ENCODE measurements around the gene CDCP2. TPM values are rescaled to one million over a fixed set of nuclear protein-coding genes. Genes with fewer than 3 reads are reported as not detected.
"Not testable (repeated sequence)": the region's sequence is repeated elsewhere in the genome, so short reads cannot be mapped to it uniquely, and the experiment has no call there.

CDCP2 gene
- total and polyA plus RNA-seq, 2 donors = not detected

DNA sequence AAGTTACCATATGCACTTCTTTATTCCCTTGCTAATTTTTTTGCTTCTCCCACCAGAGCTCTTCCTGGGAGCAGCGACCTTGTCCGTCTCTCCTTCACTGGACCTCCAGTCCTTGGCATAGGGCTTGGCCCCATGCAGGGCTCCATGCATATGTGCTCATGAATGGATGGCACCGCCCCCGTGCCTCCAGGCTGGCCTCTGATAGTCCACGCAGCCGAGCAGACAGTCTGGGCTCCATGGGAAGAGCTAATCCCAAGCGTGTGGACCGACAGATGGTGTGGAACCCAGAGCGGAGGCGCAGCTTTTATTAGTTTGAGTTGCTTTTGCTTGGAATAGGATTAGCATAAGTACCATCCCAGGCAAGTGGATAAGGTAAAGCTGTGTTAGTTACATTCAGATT, 41.8 kb downstream of the CDCP2 start:
- Histone ChIP-seq H3K27ac (ENCODE audit: low read depth) (no peak overlapping the region), H3K4me1 (ENCODE audit: insufficient read depth) (no peaks in the 10 kb centered on the region), H3K4me3 (ENCODE audit: low read depth, low read length) (no peak overlapping the region), H3K36me3 (ENCODE audit: insufficient read depth) (no peaks in the 10 kb centered on the region)
- 86% methylated on average over 10 of the region's 10 CpGs for WGBS
- DNase-seq (ENCODE audit: extremely low spot score) = no peak

DNA sequence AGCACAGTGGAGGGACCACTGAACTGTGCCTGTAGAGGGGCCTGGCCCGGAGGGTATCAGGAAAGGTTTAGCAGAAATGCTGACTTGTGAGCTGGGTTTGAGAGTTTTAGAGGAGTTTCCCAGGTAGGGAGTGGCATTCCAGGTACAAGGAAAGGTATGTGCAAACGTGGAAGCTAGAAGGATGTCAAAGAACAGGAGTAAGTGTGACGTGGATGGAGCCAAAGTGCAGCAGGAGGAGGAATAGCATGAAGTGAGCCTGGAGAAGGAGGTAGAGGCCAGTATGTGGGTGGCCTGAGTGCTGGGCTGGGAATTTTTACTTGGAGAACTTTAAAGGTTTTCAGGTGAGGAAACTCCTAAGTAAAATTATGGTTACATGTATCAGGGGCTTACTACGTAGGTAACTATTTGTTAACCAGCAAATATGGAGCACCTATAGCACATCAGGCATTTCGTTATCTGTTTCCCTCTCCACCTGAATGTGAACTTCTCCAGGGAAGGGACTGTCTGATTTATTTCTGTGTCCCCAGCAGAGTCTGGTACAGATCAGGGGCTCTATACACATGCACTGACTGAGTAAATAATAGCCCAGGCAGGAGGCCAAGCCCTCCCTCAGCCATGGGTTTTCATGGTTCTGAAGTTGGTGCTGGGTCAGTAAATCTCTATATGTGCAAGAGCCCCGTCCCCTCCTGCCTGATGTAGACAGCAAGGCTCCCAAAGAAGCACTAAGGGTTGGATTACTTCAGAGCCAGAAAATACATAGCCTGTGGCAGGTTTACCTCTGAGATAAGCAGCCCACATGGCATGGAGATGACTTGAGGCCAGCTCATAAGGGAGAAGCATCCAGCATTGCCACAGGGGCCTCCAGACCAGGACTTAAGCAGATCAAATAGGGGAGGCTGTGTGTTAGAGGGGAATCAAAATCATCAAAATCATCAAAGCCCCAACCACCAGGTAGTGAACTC, 43.4 kb downstream of the CDCP2 start:
- no peaks in the 10 kb centered on the region for H3K4me1 ChIP-seq (ENCODE audit: insufficient read depth)
- no peak overlapping the region for H3K4me3 ChIP-seq (ENCODE audit: low read depth, low read length)
- no peak overlapping the region for H3K27ac ChIP-seq (ENCODE audit: low read depth)
- H3K36me3 ChIP-seq (ENCODE audit: insufficient read depth) = no peaks in the 10 kb centered on the region
- DNase-seq (ENCODE audit: extremely low spot score) = no peak
- 86% methylated on average over 6 of the region's 6 CpGs for WGBS

DNA sequence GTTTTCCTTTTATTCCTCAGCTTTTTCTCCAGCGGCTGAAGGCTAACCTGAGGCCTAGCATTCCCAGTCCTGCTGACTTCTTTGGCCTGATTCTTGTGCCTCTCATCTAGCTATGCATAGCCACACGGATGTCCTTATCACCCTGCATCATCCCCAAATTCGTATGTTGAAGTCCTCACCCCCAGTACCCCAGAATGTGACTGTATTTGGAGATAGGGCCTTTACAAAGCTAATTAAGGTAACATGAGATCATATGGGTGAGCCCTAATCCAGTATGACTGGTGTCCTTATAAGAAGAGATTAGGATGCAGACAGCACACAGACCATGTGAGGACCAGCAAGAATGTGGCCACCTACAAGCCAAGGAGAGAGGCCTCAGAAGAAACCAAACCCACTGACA, 44.6 kb downstream of the CDCP2 start:
- H3K36me3 ChIP-seq (ENCODE audit: insufficient read depth) = no peaks in the 10 kb centered on the region

DNA sequence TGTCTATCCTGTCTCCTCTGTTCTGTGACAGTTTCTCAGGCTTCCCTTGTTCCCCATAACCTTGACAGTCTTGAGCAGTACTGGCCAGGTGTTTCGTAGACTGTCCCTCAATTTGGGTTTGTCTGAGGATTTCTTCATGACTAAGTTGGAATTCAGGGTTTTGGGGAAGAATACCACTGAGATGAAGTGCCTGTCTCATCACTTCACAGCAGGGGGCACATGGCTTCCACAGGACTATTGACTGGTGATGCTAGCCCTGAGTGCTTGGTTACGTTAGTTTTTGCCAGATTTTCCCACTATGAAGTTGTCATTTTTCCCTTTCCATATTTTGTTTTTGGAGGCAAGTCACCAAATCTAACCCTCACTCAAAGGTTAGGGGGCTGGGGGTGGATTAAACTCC, 45.7 kb downstream of the CDCP2 start:
- no peak for DNase-seq (ENCODE audit: extremely low spot score)
- 63% methylated on average over 2 of the region's 2 CpGs for WGBS
- no peak overlapping the region for H3K27ac ChIP-seq (ENCODE audit: low read depth)
- no peak overlapping the region for H3K4me3 ChIP-seq (ENCODE audit: low read depth, low read length)
- no peaks in the 10 kb centered on the region for H3K36me3 ChIP-seq (ENCODE audit: insufficient read depth)
- no peaks in the 10 kb centered on the region for H3K4me1 ChIP-seq (ENCODE audit: insufficient read depth)

More for the DNA sequence above, 44.6 kb downstream of the CDCP2 start:
- no peak overlapping the region for H3K4me3 ChIP-seq (ENCODE audit: low read depth, low read length)
- H3K27ac ChIP-seq (ENCODE audit: low read depth) = no peak overlapping the region
- WGBS = 84% methylated on average over 3 of the region's 3 CpGs
- no peaks in the 10 kb centered on the region for H3K4me1 ChIP-seq (ENCODE audit: insufficient read depth)
- DNase-seq (ENCODE audit: extremely low spot score) = no peak

DNA sequence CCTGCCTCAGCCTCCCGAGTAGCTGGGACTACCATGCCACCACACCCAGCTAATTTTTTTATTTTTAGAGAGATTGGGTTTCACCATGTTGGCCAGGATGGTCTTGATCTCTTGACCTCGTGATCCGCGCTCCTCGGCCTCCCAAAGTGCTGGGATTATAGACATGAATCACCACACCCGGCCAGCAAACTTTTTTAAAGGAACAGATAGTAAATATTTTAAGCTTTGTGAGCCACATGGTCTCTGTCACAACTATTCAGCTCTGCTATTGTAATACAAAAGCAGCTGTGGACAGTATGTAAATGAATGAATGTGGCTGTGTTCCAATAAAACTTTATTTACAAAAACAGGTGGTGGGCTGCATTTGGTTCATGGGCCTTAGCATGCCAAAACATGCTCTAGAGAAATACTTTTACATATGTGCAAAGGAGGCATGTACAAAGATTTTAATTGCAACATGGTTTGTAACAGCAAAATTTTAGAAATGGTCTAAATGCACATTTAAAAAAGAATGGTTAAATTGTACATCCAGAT, 47.0 kb downstream of the CDCP2 start:
- H3K4me3 ChIP-seq (ENCODE audit: low read depth, low read length) = no peak overlapping the region
- 61% methylated on average over 6 of the region's 6 CpGs for WGBS

DNA sequence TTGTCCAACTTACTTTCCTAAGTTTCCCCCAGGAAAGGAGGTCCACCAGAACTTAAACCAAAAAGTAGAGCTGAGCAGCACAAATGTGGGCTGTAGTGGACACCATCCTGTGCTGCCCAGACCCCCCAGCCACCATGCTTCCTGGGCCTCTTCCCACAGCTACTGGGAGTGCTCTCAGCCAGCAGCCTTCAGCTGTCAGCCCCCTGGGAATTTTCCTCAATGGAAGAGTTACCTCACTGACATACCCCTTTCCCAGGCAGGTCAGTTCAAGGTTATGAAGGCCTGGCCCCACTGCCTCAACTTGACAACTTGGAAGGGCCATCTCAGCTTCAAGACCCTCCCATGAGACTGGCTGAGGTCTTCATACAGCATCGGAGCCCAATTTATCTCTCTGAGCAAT, 47.7 kb downstream of the CDCP2 start:
- no peak for DNase-seq (ENCODE audit: extremely low spot score)
- Histone ChIP-seq H3K27ac (ENCODE audit: low read depth) (no peak overlapping the region), H3K36me3 (ENCODE audit: insufficient read depth) (no peaks in the 10 kb centered on the region), H3K4me1 (ENCODE audit: insufficient read depth) (no peaks in the 10 kb centered on the region), H3K4me3 (ENCODE audit: low read depth, low read length) (no peak overlapping the region)
- 66% methylated on average over 1 of the region's 1 CpG for WGBS

More for the DNA sequence above, 47.0 kb downstream of the CDCP2 start:
- Histone ChIP-seq H3K36me3 (ENCODE audit: insufficient read depth) (no peaks in the 10 kb centered on the region), H3K27ac (ENCODE audit: low read depth) (no peak overlapping the region), H3K4me1 (ENCODE audit: insufficient read depth) (no peaks in the 10 kb centered on the region)
- no peak for DNase-seq (ENCODE audit: extremely low spot score)

DNA sequence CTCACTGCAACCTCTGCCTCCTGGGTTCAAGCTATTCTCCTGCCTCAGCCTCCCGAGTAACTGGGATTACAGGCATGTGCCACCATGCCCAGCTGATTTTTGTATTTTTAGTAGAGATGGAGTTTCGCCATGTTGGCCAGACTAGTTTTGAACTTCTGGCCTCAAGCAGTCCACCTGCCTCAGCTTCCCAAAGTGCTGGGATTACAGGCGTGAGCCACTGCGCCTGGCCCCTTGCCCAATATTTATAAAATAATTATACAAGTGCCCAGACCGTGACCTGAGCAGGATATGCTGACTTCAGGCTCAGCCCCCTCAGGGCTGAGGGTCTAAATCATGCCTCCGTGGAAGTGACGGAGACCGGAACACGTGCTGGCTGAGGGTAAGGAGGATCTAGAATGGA, 48.2 kb downstream of the CDCP2 start:
- not testable (repeated sequence) for H3K36me3 ChIP-seq (ENCODE audit: insufficient read depth); DNase-seq (ENCODE audit: extremely low spot score); H3K4me3 ChIP-seq (ENCODE audit: low read depth, low read length); H3K4me1 ChIP-seq (ENCODE audit: insufficient read depth); H3K27ac ChIP-seq (ENCODE audit: low read depth)
- 93% methylated on average over 9 of the region's 9 CpGs for WGBS

DNA sequence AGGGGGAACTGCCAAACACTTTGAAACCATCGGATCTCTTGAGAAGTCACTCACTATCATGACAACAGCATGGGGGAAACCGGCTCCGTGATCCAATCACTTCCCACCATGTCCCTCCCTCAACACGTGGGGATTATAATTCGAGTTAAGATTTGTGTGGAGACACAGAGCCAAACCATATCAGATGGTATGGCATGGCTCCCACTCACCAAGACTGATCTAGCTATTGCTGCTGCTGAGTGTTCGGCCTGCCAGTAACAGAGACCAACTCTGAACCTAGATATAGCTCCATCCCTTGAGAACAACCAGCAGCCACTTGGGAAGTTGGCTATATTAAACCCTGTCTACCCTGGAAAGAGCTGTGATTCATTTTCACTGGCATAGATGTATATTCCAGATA, 49.4 kb downstream of the CDCP2 start:
- Histone ChIP-seq H3K4me1 (ENCODE audit: insufficient read depth) (no peaks in the 10 kb centered on the region), H3K4me3 (ENCODE audit: low read depth, low read length) (no peak overlapping the region), H3K27ac (ENCODE audit: low read depth) (no peak overlapping the region), H3K36me3 (ENCODE audit: insufficient read depth) (no peaks in the 10 kb centered on the region)
- no peak for DNase-seq (ENCODE audit: extremely low spot score)
- WGBS = 91% methylated on average over 6 of the region's 6 CpGs

DNA sequence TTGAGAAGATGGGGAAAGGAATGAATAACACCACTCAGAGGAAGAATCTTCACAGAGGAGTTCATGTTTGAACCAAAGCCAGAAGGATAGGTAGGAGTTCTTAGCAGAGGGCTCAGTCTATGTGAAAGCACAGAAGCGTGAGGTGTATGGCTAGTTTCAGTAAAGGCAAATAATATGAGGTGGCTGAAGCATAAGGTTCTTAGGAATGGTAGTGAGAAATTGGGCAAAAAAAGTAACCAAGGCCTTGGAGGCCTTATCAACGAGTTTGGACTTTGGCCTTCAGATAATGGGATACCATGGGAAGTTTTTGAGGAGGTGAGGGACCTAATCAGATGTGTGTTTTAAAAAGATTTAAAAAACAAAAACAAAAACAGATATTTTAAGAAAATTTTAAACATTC, 52.3 kb downstream of the CDCP2 start:
- Histone ChIP-seq H3K36me3 (ENCODE audit: insufficient read depth) (no peaks in the 10 kb centered on the region), H3K4me1 (ENCODE audit: insufficient read depth) (no peaks in the 10 kb centered on the region), H3K4me3 (ENCODE audit: low read depth, low read length) (no peak overlapping the region), H3K27ac (ENCODE audit: low read depth) (no peak overlapping the region)
- no peak for DNase-seq (ENCODE audit: extremely low spot score)
- 91% methylated on average over 2 of the region's 2 CpGs for WGBS

DNA sequence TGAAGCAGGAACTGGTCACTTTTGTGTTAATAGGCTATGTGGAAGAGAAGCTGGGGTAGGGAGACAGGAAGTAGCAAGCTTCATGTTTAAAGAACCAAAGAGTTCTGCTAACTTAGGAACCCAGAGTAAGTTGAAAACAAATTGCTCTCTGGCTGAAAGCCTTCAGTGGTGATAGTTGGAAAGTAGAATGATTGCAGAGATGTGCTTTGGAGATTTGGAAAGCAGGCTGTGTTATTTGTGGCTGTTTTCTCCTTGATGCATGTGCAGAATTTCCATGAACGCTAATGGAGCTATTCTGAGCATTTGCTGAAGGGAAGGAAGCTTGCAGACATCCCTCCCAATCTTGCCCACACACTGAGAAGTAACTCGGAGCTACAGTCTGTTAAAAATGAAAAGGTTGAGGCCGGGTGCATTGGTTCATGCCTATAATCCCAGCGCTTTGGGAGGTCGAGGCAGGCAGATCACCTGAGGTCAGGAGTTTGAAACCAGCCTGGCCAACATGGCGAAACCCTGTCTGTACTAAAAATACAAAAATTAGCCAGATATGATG, 53.7 kb downstream of the CDCP2 start:
- no peak overlapping the region for H3K4me3 ChIP-seq (ENCODE audit: low read depth, low read length)
- no peaks in the 10 kb centered on the region for H3K36me3 ChIP-seq (ENCODE audit: insufficient read depth)
- whole genome bisulfite sequencing = 82% methylated on average over 6 of the region's 6 CpGs
- no peaks in the 10 kb centered on the region for H3K4me1 ChIP-seq (ENCODE audit: insufficient read depth)
- DNase-seq (ENCODE audit: extremely low spot score) = no peak
- no peak overlapping the region for H3K27ac ChIP-seq (ENCODE audit: low read depth)

DNA sequence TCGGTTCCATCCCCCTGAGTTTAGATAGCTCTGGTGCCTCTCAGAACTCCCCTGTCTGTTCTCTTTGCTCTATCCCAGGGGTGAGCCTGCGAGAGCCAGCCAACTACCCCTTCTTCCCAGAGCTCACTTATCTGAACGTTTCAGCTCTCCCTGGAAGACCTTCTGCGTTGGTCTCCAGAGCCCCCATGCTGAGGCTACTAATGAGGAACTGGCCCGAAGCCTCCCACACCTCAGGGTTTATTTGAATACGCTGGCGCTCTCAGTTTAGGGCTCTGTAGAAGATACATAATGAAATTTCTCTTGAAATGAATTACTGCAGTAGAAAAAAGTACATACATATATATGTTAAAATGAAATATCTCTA, 55.9 kb downstream of the CDCP2 start:
- Histone ChIP-seq H3K4me1 (ENCODE audit: insufficient read depth) (no peaks in the 10 kb centered on the region), H3K27ac (ENCODE audit: low read depth) (no peak overlapping the region), H3K4me3 (ENCODE audit: low read depth, low read length) (no peak overlapping the region), H3K36me3 (ENCODE audit: insufficient read depth) (no peaks in the 10 kb centered on the region)
- no peak for DNase-seq (ENCODE audit: extremely low spot score)
- 71% methylated on average over 7 of the region's 7 CpGs for WGBS

DNA sequence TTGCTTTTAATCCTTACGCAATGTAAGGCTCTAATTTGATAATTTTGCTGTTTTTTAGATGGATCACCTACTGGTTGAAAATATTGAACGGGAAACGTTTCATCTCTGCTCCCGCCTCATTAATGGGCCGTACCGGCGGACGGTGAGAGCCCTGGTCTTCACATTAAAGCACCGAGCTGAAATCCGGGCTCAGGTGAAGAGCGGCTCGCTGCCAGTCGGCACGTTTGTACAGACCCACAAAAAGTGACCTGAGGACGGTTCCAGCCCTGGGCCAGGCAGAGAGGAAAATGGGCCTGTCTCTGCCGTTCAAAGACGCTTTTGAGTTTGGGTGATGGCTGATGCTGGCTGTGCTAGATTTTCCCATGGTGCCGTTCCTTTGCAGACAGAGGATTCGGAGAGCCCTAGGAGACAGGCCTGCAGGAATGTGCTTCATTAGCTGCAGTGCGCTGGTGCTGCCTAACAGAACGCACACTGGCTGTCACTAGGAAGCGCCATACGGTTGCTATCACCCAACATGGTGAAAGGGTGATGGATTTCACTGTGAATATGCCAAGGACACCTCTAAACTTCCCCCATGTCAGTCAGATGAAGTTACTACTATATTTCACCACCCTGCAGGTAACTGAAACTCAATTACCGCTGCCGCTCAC, 56.4 kb downstream of the CDCP2 start:
- Histone ChIP-seq H3K36me3 (ENCODE audit: insufficient read depth) (no peaks in the 10 kb centered on the region), H3K4me1 (ENCODE audit: insufficient read depth) (no peaks in the 10 kb centered on the region), H3K4me3 (ENCODE audit: low read depth, low read length) (no peak overlapping the region), H3K27ac (ENCODE audit: low read depth) (no peak overlapping the region)
- DNase-seq (ENCODE audit: extremely low spot score) = no peak
- WGBS = 80% methylated on average over 25 of the region's 25 CpGs

DNA sequence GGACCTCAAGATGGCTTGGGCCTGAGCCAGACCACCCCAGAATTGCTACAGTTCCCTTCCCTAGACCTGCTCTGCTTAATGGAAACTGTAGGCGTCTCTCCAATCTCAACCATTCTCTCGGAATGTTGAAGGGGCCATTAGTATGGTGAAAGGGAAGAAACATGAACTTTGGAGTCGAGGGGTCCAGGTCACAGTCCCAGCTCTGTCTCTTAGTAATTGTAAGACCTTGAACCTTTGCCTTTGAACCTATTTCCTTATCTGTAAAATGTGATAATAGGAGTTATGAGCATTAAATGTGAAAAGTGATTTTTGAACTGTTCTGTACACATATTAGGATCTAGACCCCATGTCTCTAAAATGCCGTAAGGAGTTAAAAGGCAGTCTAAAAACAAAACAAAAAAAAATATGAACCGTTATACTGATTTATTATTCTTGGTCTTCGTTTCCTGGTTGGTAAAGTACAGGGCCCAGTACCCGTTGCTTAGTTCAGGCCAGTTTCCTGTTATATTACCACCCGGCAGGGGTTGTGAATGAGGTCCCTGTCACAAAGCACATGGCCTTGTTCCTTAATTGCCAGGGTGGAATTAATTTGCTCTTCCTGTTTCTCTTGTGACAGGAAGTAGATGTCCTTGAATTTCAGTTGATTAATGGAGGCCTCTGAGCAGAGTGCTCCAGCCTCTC, 57.1 kb downstream of the CDCP2 start:
- WGBS = 73% methylated on average over 8 of the region's 8 CpGs
- no peak for DNase-seq (ENCODE audit: extremely low spot score)

More for the DNA sequence above, 57.1 kb downstream of the CDCP2 start:
- no peaks in the 10 kb centered on the region for H3K36me3 ChIP-seq (ENCODE audit: insufficient read depth)
- no peak overlapping the region for H3K4me3 ChIP-seq (ENCODE audit: low read depth, low read length)
- H3K4me1 ChIP-seq (ENCODE audit: insufficient read depth) = no peaks in the 10 kb centered on the region
- H3K27ac ChIP-seq (ENCODE audit: low read depth) = no peak overlapping the region

Data from urinary bladder (tissue), 4 donors.